Esophagus mucosa (tissue), 1 donor: Measurements from ENCODE around the gene ZNF385B. TPM values are rescaled to one million over a fixed set of nuclear protein-coding genes. Genes with fewer than 3 reads are reported as not detected.
"Not testable (repeated sequence)": the region's sequence is repeated elsewhere in the genome, so short reads cannot be mapped to it uniquely, and the experiment has no call there.

ENCODE experiments used
- ATAC-seq: fragments of 200-7000 bp; cut with Tn5 transposase; one replicate; pipeline ENCODE4 v1.9.1; 2020
- total RNA-seq: library from RNA; stranded (reverse); gene quantifications from one replicate; pipeline ENCODE4 v1.2.4, GENCODE V29; 2023
- donor health status: DM: yes; HTN: yes; CAD: no.

ZNF385B gene
- total RNA-seq, 1 donor from 2014 or later = 0.32 TPM

- no peak for ATAC-seq
These were observed 391.3 kb downstream of the ZNF385B start for GRCh38 chr2:179470089-179470488.

GRCh38 chr2:179467960-179468359 lies 393.5 kb downstream of the ZNF385B start:
- no peak for ATAC-seq

GRCh38 chr2:179467111-179467510 lies 394.3 kb downstream of the ZNF385B start:
- no peak for ATAC-seq

GRCh38 chr2:179461420-179461819 lies 400.0 kb downstream of the ZNF385B start:
- ATAC-seq = no peak

GRCh38 chr2:179460181-179460929 lies 401.1 kb downstream of the ZNF385B start:
- ATAC-seq = peak; percentile 31

GRCh38 chr2:179458113-179458512 lies 403.3 kb downstream of the ZNF385B start:
- ATAC-seq = not testable (repeated sequence)

- ATAC-seq = no peak
These were observed 405.6 kb downstream of the ZNF385B start for GRCh38 chr2:179455824-179456223.

- no peak for ATAC-seq
These were observed 406.3 kb downstream of the ZNF385B start for GRCh38 chr2:179455172-179455524.

GRCh38 chr2:179454443-179455171 lies 406.8 kb downstream of the ZNF385B start:
- ATAC-seq = peak; percentile 48

GRCh38 chr2:179449010-179449409 lies 412.4 kb downstream of the ZNF385B start:
- no peak for ATAC-seq

GRCh38 chr2:179447839-179448447 lies 413.5 kb downstream of the ZNF385B start:
- no peak for ATAC-seq

- no peak for ATAC-seq
These were observed 414.0 kb downstream of the ZNF385B start for GRCh38 chr2:179447421-179447820.

- ATAC-seq = no peak
These were observed 414.8 kb downstream of the ZNF385B start for GRCh38 chr2:179446476-179447141.

- no peak for ATAC-seq
These were observed 417.4 kb downstream of the ZNF385B start for GRCh38 chr2:179444056-179444455.

- no peak for ATAC-seq
These were observed 418.2 kb downstream of the ZNF385B start for GRCh38 chr2:179443180-179443579.

GRCh38 chr2:179442206-179442605 lies 419.2 kb downstream of the ZNF385B start:
- ATAC-seq = no peak

- no peak for ATAC-seq
These were observed 419.9 kb downstream of the ZNF385B start for GRCh38 chr2:179441551-179441950.

- no peak for ATAC-seq
These were observed 420.7 kb downstream of the ZNF385B start for GRCh38 chr2:179440642-179441251.

GRCh38 chr2:179438654-179439053 lies 422.8 kb downstream of the ZNF385B start:
- ATAC-seq = no peak

- no peak for ATAC-seq
These were observed 424.0 kb downstream of the ZNF385B start for GRCh38 chr2:179437430-179437829.

GRCh38 chr2:179435566-179435965 lies 425.8 kb downstream of the ZNF385B start:
- no peak for ATAC-seq

GRCh38 chr2:179435000-179435399 lies 426.4 kb downstream of the ZNF385B start:
- ATAC-seq = no peak

- no peak for ATAC-seq
These were observed 427.1 kb downstream of the ZNF385B start for GRCh38 chr2:179434357-179434756.
